K562 (cell line): ENCODE measurements around the gene HDAC1. TPM values are rescaled to one million over a fixed set of nuclear protein-coding genes. Genes with fewer than 3 reads are reported as not detected.

ENCODE experiments used
- ATAC-seq: fragments of 200-7000 bp; cut with Tn5 transposase; 3 replicates; pipeline ENCODE4 v1.9.1; 2020; ENCODE audit warnings: moderate library complexity
- BruUV-seq: library from RNA; stranded (reverse); fragments of 400-500 nt; replicated peaks from 2 replicates; lab custom pipeline; 2021; lab: Mats Ljungman, UMichigan
- CTCF ChIA-PET: fragments of 300-600 bp; formaldehyde crosslinking; extraction: SDS; loops from one replicate; lab custom pipeline; 2021; ENCODE audit warnings: low intra/inter-chr PET ratio; lab: Yijun Ruan, JAX
- POLR2A ChIA-PET: fragments of 300-600, 350-650 bp; sonication (Branson Sonifier 250); formaldehyde crosslinking; extraction: SDS; loops from one replicate; lab custom pipeline; 2021; ENCODE audit warnings: antibody characterized with exemption, inconsistent platforms; lab: Yijun Ruan, JAX
- DNase-seq, 4 experiments: peaks; one replicate each; pipeline versions ENCODE4 v3.0.0 to v3.0.0-alpha.2; 2011 to 2018; ENCODE audit warnings: low spot score in 3 of 4, mixed read lengths in 3 of 4; ENCODE audit errors: extremely low read depth in 1 of 4
- FAIRE-seq: peaks from 2 replicates; lab custom pipeline; 2011; peaks lifted over from hg19 to GRCh38; lab: Jason Lieb, UNC
- H2AFZ ChIP-seq: 2 replicates; pipeline ENCODE4 v1.6.0; 2011; ENCODE audit warnings: low read depth, low read length, control low read depth, inconsistent platforms
- H3K27ac ChIP-seq: fragments of 200-600 bp; 3 replicates; pipeline ENCODE4 v1.8.0; 2011; ENCODE audit warnings: low read depth, mild to moderate bottlenecking, control low read depth, inconsistent platforms, low read length, moderate library complexity, mixed read lengths; ENCODE audit errors: extremely low read depth
- H3K27me3 ChIP-seq, 2 experiments: fragments of 300-600 bp in 1 of 2; 2 replicates in 1 of 2; 3 replicates in 1 of 2; pipeline versions ENCODE4 v1.6.0 to v1.8.0; 2011; ENCODE audit warnings: inconsistent platforms in 2 of 2, low read length in 2 of 2, mild to moderate bottlenecking in 1 of 2, mixed read lengths in 1 of 2, moderate library complexity in 1 of 2; ENCODE audit not compliant: control insufficient read depth in 2 of 2, insufficient read depth in 2 of 2
- H3K36me3 ChIP-seq: fragments of 300-600 bp; 3 replicates; pipeline ENCODE4 v1.8.0; 2011; ENCODE audit warnings: mild to moderate bottlenecking, low read length, inconsistent platforms; ENCODE audit not compliant: control insufficient read depth, insufficient read depth
- H3K4me1 ChIP-seq, 2 experiments: fragments of 200-600 bp in 1 of 2; replicated peaks in 1 of 2; 2 replicates in 1 of 2; 3 replicates in 1 of 2; pipeline versions ENCODE4 v1.5.1 to v1.8.0; 2011; ENCODE audit warnings: inconsistent platforms in 2 of 2, low read length in 2 of 2, mild to moderate bottlenecking in 1 of 2, mixed read lengths in 1 of 2, moderate library complexity in 1 of 2; ENCODE audit not compliant: control insufficient read depth in 2 of 2, insufficient read depth in 2 of 2
- H3K4me2 ChIP-seq: 2 replicates; pipeline ENCODE4 v1.6.1; 2011; ENCODE audit warnings: low read length, control low read depth, inconsistent platforms, mixed read lengths; ENCODE audit not compliant: insufficient read depth
- H3K4me3 ChIP-seq: fragments of 200-600 bp; sonication (generic), shearing (Covaris generic); 2 replicates; pipeline ENCODE4 v1.5.1; 2016; ENCODE audit warnings: control low read depth, inconsistent platforms
- H3K79me2 ChIP-seq: fragments of 200-600 bp; 3 replicates; pipeline ENCODE4 v1.8.0; 2011; ENCODE audit warnings: low read length, inconsistent platforms; ENCODE audit not compliant: control insufficient read depth, insufficient read depth
- H3K9ac ChIP-seq, 2 experiments: 2 replicates each; pipeline versions ENCODE4 v1.6.0 to v1.6.1; 2011; ENCODE audit warnings: low read depth in 2 of 2, low read length in 2 of 2, control low read depth in 1 of 2, inconsistent platforms in 1 of 2, mild to moderate bottlenecking in 1 of 2, mixed read lengths in 1 of 2; ENCODE audit not compliant: insufficient read depth in 1 of 2
- H3K9me1 ChIP-seq: one replicate; pipeline ENCODE4 v1.6.0; 2011; ENCODE audit warnings: inconsistent platforms, mild to moderate bottlenecking, low read length, moderate library complexity; ENCODE audit not compliant: control insufficient read depth, insufficient read depth
- H3K9me3 ChIP-seq: replicated peaks from 2 replicates; pipeline ENCODE4 v1.5.1; 2011; ENCODE audit warnings: low read depth, low read length, inconsistent platforms; ENCODE audit not compliant: control insufficient read depth, insufficient read depth
- H4K20me1 ChIP-seq: replicated peaks from 2 replicates; pipeline ENCODE4 v1.6.1; 2011; ENCODE audit warnings: low read length, inconsistent platforms, mixed read lengths; ENCODE audit not compliant: control insufficient read depth, insufficient read depth
- CEBPG ChIP-seq, 3 experiments: fragments of 200-800 bp in 1 of 3; sonication (Bioruptor generic) in 1 of 3; sonication (generic) in 1 of 3; formaldehyde crosslinking in 1 of 3; IDR thresholded peaks in 2 of 3; conservative IDR thresholded peaks in 1 of 3; 2 replicates each; pipeline versions ENCODE4 v1.6.1 to v1.8.0; 2016 to 2022; ENCODE audit warnings: missing compliant biosample characterization in 2 of 3, missing genetic modification characterization in 2 of 3, mild to moderate bottlenecking in 1 of 3, missing genetic modification reagents in 1 of 3
- CUX1 ChIP-seq: fragments of 200-800 bp; sonication (Bioruptor generic); IDR thresholded peaks from 2 replicates; pipeline ENCODE4 v1.6.1; 2016; ENCODE audit warnings: missing genetic modification characterization, missing compliant biosample characterization
- FIP1L1 ChIP-seq: fragments of 200-400 bp; formaldehyde crosslinking; IDR thresholded peaks from 2 replicates; pipeline ENCODE4 v1.6.1; 2018; ENCODE audit warnings: mild to moderate bottlenecking, low read depth, low read length; ENCODE audit not compliant: poor library complexity, severe bottlenecking
- HMGN3 ChIP-seq: IDR thresholded peaks from 2 replicates; pipeline ENCODE4 v1.6.1; 2011; ENCODE audit warnings: borderline replicate concordance, low read depth, mild to moderate bottlenecking, mixed read lengths, low read length; ENCODE audit not compliant: insufficient read length; ENCODE audit errors: extremely low read depth
- HNRNPL ChIP-seq: fragments of 200-400 bp; formaldehyde crosslinking; IDR thresholded peaks from 2 replicates; pipeline ENCODE4 v1.6.1; 2017; ENCODE audit warnings: low read depth, mild to moderate bottlenecking, low read length
- POLR2G ChIP-seq: fragments of 200-400 bp; formaldehyde crosslinking; IDR thresholded peaks from 2 replicates; pipeline ENCODE4 v1.6.1; 2017; ENCODE audit warnings: low read depth, mild to moderate bottlenecking, antibody characterized with exemption, low read length, moderate library complexity
- RBFOX2 ChIP-seq: fragments of 200-400 bp; formaldehyde crosslinking; IDR thresholded peaks from 2 replicates; pipeline ENCODE4 v1.6.1; 2017; ENCODE audit warnings: low read depth, mild to moderate bottlenecking, low read length, moderate library complexity
- RBM22 ChIP-seq: fragments of 200-400 bp; formaldehyde crosslinking; IDR thresholded peaks from 2 replicates; pipeline ENCODE4 v1.6.1; 2018; ENCODE audit warnings: low read length, low read depth; ENCODE audit not compliant: poor library complexity, severe bottlenecking
- SAFB ChIP-seq: fragments of 200-400 bp; formaldehyde crosslinking; IDR thresholded peaks from 2 replicates; pipeline ENCODE4 v1.6.1; 2017; ENCODE audit warnings: low read depth, low read length, borderline replicate concordance
- SIRT6 ChIP-seq: IDR thresholded peaks from one replicate; pipeline ENCODE4 v1.6.1; 2012; ENCODE audit warnings: low read depth, mild to moderate bottlenecking, control low read depth, inconsistent platforms, low read length, moderate library complexity
- YBX1 ChIP-seq: fragments of 450-650 bp; IDR thresholded peaks from 2 replicates; pipeline ENCODE4 v1.7.1; 2016; ENCODE audit warnings: mild to moderate bottlenecking
- ZBTB33 ChIP-seq: sonication (generic); formaldehyde crosslinking; IDR thresholded peaks from 2 replicates; pipeline ENCODE4 v1.8.1; 2023; ENCODE audit warnings: mild to moderate bottlenecking, missing genetic modification reagents
- ZBTB7A ChIP-seq: IDR thresholded peaks from 2 replicates; pipeline ENCODE4 v1.6.1; 2011; ENCODE audit warnings: low read depth, mild to moderate bottlenecking, low read length, moderate library complexity, borderline replicate concordance; ENCODE audit not compliant: control insufficient read depth
- ZBTB8A ChIP-seq: fragments of 450-650 bp; IDR thresholded peaks from 2 replicates; pipeline ENCODE4 v1.6.1; 2018; ENCODE audit warnings: mild to moderate bottlenecking, moderate library complexity; ENCODE audit not compliant: partially characterized antibody
- ZNF23 ChIP-seq: fragments of 250-450 bp; sonication (Bioruptor Pico); IDR thresholded peaks from 2 replicates; pipeline ENCODE4 v1.4.0; 2020; ENCODE audit warnings: mild to moderate bottlenecking
- WGBS: fragments of 100-300 bp; shearing (Covaris generic); methylation state at CpG from one replicate; pipeline ENCODE4 v1.1.6; 2016; ENCODE audit warnings: low coverage, mixed read lengths; ENCODE audit not compliant: insufficient coverage; ENCODE audit errors: missing lambda C conversion rate; 5-methylcytosine and 5-hydroxymethylcytosine counted together
- in situ Hi-C: fragments of 300-500 bp; cut with MboI; formaldehyde crosslinking; loops from 4 replicates; pipeline ENCODE4 v1.15.0; 2018; ENCODE audit warnings: inconsistent platforms, mixed read lengths
- intact Hi-C: fragments of 100-400 bp; cut with micrococcal nuclease; formaldehyde crosslinking; loops from 2 replicates; pipeline ENCODE4 v1.14.2; 2022
- polyA plus RNA-seq, 8 experiments: library from polyadenylated mRNA; depleted of rRNA in 4 of 8; stranded (reverse) in 5 of 8; unstranded in 3 of 8; fragments of >200 nt; fragmentation: Nextera tagmentation in 2 of 8; fragmentation: Illumina TruSeq in 1 of 8; extraction: Ambion mirVana in 2 of 8; extraction: Trizol in 1 of 8; gene quantifications; 2 replicates each; pipeline versions ENCODE4 v1.2.1 to v1.2.3, GENCODE V29; 2011 to 2014; ENCODE audit warnings: inconsistent platforms in 1 of 8, missing spikeins in 1 of 8
- total RNA-seq, 7 experiments: library from RNA; depleted of rRNA in 6 of 7; stranded (reverse); fragments of >200 nt in 6 of 7; fragmentation: Illumina TruSeq in 2 of 7; extraction: Trizol in 2 of 7; gene quantifications; 2 replicates each; pipeline versions ENCODE4 v1.2.1 to v1.2.3, GENCODE V29; 2011 to 2021; ENCODE audit warnings: low replicate concordance in 1 of 7

The HDAC1 gene
- total and polyA plus RNA-seq, 9 of the 15 experiments (the other 6 are each of a cell fraction or from before 2014, with no cell fraction given) = 169 to 384 (median 193) TPM

- in situ Hi-C loops = no loop called here
- H3K9me1 ChIP-seq = no peaks in the 10 kb centered on the region
- POLR2A ChIA-PET = interaction anchor here (0.5 to 0.6 kb wide), 2 partner anchors 9 to 16 kb away, joined by 3 to 4 read pairs; no protein-coding TSS in a partner anchor
- intact Hi-C loops = no loop called here
- no peak overlapping the region for H3K4me2 ChIP-seq
- 93% methylated on average over 16 of the region's 35 CpGs for WGBS
- no peaks in the 10 kb centered on the region for H3K9me3 ChIP-seq
- no TSS peak for BruUV-seq
- H3K27me3 ChIP-seq = no peaks in the 10 kb centered on the region
- no peak overlapping the region for H3K4me3 ChIP-seq
- ATAC-seq (no peak), FAIRE-seq (no peak), DNase-seq (no peak)
- peaks cover 0 to 4% of the 10 kb centered on the region in 2 experiments; a peak in 1 of 5 replicates for H3K4me1 ChIP-seq
- no peak overlapping the region for H3K9ac ChIP-seq
- H3K79me2 ChIP-seq = no peaks in the 10 kb centered on the region
- CTCF ChIA-PET = no interaction called here
- H2AFZ ChIP-seq = no peak overlapping the region
- H3K27ac ChIP-seq = no peak overlapping the region
- H3K36me3 ChIP-seq = peaks cover 49% of the 10 kb centered on the region
- H4K20me1 ChIP-seq = no peaks in the 10 kb centered on the region
- TF ChIP-seq YBX1 = no peak
- peak; percentile 9 for TF ChIP-seq SIRT6
- TF ChIP-seq CEBPG (CRISPR knock-in tag; IDR thresholded peaks at IDR 0.05) = peak; percentile 18; the same call in 1 of the 2 replicates
- no peak for TF ChIP-seq CEBPG (tag; conservative IDR thresholded peaks at IDR 0.05 in 1 of 2, IDR thresholded peaks at IDR 0.05 in 1 of 2)
- TF ChIP-seq ZBTB33 (CRISPR knock-in tag) = peak; percentile 62
- TF ChIP-seq ZBTB8A = no peak
- 0 out of 2 replicates have a peak, but pooled peaks have one; percentile 44 for TF ChIP-seq ZBTB7A
- TF ChIP-seq HNRNPL = peak; percentile 12; the same call in 1 of the 2 replicates
- TF ChIP-seq ZNF23 (CRISPR knock-in tag) = no peak
- TF ChIP-seq SAFB = 0 out of 2 replicates have a peak, but pooled peaks have one; percentile 11
- peak; percentile 94 for TF ChIP-seq RBM22
- TF ChIP-seq RBFOX2 = peak; percentile 63
- TF ChIP-seq CUX1 (CRISPR knock-in tag) = no peak
- peak; percentile 82 for TF ChIP-seq POLR2G
- peak; percentile 32 for TF ChIP-seq HMGN3
- peak; percentile 65 for TF ChIP-seq FIP1L1
Measured at GRCh38 chr1:32361308-32361673, 69.4 kb downstream of the HDAC1 start.
